Gastrocnemius medialis (tissue), 4 donors: ENCODE measurements around the gene CTBP2. TPM values are rescaled to one million over a fixed set of nuclear protein-coding genes. Genes with fewer than 3 reads are reported as not detected.

ENCODE experiments used
- ATAC-seq, 2 donors: fragments of 150-250 bp; one replicate each; pipeline ENCODE4 v1.9.1; 2016
- DNase-seq, 2 donors: peaks; one replicate each; pipeline ENCODE4 v3.0.0-alpha.2; 2019
- H3K27ac ChIP-seq, 4 donors: fragments of 200-600 bp; sonication (generic); 1 replicate in 1 of 4; 2 replicates in 3 of 4; pipeline ENCODE4 v1.5.1; 2016 to 2018; ENCODE audit warnings: mild to moderate bottlenecking in 2 of 4, moderate library complexity in 1 of 4
- H3K27me3 ChIP-seq, 3 donors: fragments of 200-600 bp; sonication (generic) in 2 of 3; 1 replicate in 1 of 3; 2 replicates in 2 of 3; pipeline versions ENCODE4 v1.5.1 to v1.6.0; 2016 to 2019; ENCODE audit warnings: mild to moderate bottlenecking in 1 of 3, moderate library complexity in 1 of 3
- H3K36me3 ChIP-seq, 2 donors: fragments of 200-600 bp; sonication (generic) in 1 of 2; one replicate each; pipeline ENCODE4 v1.5.1; 2017 to 2018
- H3K4me1 ChIP-seq, 2 donors: fragments of 200-600 bp; sonication (generic) in 1 of 2; one replicate each; pipeline ENCODE4 v1.5.1; 2016 to 2017; ENCODE audit warnings: mild to moderate bottlenecking in 2 of 2
- H3K4me3 ChIP-seq, 4 donors: fragments of 200-600 bp; sonication (generic) in 3 of 4; 1 replicate in 1 of 4; 2 replicates in 3 of 4; pipeline ENCODE4 v1.5.1; 2016 to 2019; ENCODE audit warnings: mild to moderate bottlenecking in 2 of 4
- H3K9me3 ChIP-seq, 3 donors: fragments of 200-600 bp; sonication (generic) in 2 of 3; 1 replicate in 1 of 3; 2 replicates in 2 of 3; pipeline ENCODE4 v1.5.1; 2016 to 2019
- POLR2A ChIP-seq, 2 donors: fragments of 450-650 bp; IDR thresholded peaks; one replicate each; pipeline ENCODE4 v1.6.1; 2017; ENCODE audit warnings: antibody characterized with exemption in 2 of 2, mild to moderate bottlenecking in 2 of 2, moderate library complexity in 2 of 2
- in situ Hi-C, 4 donors: fragments of 200-750 bp; cut with MboI; loops; one replicate each; pipeline versions ENCODE4 v1.15.0 to v1.8.0; 2017; ENCODE audit warnings: low sequenced_read_pairs in 4 of 4
- intact Hi-C: fragments of 100-400 bp; cut with DNase I; formaldehyde crosslinking; loops from one replicate; pipeline ENCODE4 v1.15.1; 2023; ENCODE audit warnings: low total_unique reads
- total RNA-seq, 4 donors: library from RNA; depleted of rRNA; stranded (reverse); fragments of >200 nt; gene quantifications; one replicate each; pipeline versions ENCODE4 v1.1.0 to v1.2.3, GENCODE V29; 2016
- TF ChIP-seq, protein P1 (sequence below), 5 experiments: fragments of 450-650 bp in 3 of 5; fragments of 200-600 bp in 2 of 5; sonication (generic) in 2 of 5; IDR thresholded peaks in 4 of 5; conservative IDR thresholded peaks in 1 of 5; 1 replicate in 4 of 5; 2 replicates in 1 of 5; pipeline ENCODE4 v1.5.1; 2016 to 2019; ENCODE audit warnings: antibody characterized with exemption in 5 of 5, mild to moderate bottlenecking in 3 of 5, moderate library complexity in 3 of 5

The CTBP2 gene
- total RNA-seq, 4 donors from 2014 or later = 13.9 to 36.7 (median 21.1) TPM

- peaks cover 0 to 5% of the 10 kb centered on the region in 2 donors for H3K36me3 ChIP-seq
- peaks cover 64 to 77% of the 10 kb centered on the region in 2 donors for H3K4me1 ChIP-seq
- no peak for TF ChIP-seq POLR2A (IDR thresholded peaks at IDR 0.05)
- TF ChIP-seq, protein P1, sequence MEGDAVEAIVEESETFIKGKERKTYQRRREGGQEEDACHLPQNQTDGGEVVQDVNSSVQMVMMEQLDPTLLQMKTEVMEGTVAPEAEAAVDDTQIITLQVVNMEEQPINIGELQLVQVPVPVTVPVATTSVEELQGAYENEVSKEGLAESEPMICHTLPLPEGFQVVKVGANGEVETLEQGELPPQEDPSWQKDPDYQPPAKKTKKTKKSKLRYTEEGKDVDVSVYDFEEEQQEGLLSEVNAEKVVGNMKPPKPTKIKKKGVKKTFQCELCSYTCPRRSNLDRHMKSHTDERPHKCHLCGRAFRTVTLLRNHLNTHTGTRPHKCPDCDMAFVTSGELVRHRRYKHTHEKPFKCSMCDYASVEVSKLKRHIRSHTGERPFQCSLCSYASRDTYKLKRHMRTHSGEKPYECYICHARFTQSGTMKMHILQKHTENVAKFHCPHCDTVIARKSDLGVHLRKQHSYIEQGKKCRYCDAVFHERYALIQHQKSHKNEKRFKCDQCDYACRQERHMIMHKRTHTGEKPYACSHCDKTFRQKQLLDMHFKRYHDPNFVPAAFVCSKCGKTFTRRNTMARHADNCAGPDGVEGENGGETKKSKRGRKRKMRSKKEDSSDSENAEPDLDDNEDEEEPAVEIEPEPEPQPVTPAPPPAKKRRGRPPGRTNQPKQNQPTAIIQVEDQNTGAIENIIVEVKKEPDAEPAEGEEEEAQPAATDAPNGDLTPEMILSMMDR (IDR thresholded peaks at IDR 0.05 in 4 of 5, conservative IDR thresholded peaks at IDR 0.05 in 1 of 5) = no peak
- no peak overlapping the region for H3K4me3 ChIP-seq
- DNase-seq (peak in 1 of 2 donors; percentile 9), ATAC-seq (no peak)
- H3K27me3 ChIP-seq = no peaks in the 10 kb centered on the region
- in situ Hi-C loops (no loop called here), intact Hi-C loops (no loop called here)
- no peaks in the 10 kb centered on the region for H3K9me3 ChIP-seq
- H3K27ac ChIP-seq = no peak overlapping the region
These were observed 24.7 kb downstream of the CTBP2 start for GRCh38 chr10:125135771-125136035.

DNA sequence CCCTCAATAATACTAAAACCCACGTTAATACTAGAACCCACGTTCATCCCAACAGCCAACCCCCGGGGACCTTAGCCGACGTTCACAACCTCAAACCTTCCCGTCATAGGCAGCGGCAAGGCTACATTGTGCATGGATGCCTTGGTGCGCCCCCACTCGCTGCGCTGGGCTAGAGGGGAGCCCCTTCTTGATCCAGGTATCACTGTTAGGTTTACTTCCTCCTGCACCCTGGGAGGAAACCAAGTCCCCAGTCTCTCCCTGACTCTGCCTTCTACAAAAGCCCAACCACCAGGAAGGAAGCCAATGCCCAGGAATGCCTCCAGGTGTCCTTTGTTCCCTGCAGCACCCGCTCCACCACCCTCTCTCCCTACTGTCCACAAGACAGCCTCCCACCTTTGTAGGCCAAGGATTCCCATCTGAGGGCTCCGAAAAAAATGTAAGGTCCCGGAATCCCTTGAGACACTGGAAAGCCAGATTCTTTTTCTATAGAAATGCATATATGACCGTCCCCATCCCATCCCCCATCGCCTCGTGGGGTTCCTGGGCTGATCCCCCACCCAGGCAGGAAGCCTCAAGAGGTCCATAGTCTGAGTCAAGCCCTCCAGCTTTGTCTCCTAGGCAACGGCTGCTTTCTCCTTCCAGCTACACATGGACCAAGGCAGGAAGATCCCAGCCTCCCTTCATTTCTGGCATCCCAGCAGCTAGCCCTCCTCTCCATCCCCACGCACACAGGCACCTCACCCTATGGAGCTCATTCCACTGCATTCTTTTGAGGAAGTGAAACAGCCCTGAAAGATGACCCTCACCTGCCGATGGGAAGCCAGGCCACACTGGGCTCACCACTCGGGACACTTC, 25.2 kb downstream of the CTBP2 start:
- Histone ChIP-seq H3K4me3 (no peak overlapping the region), H3K27ac (no peak overlapping the region), H3K27me3 (no peaks in the 10 kb centered on the region), H3K4me1 (peaks cover 69 to 78% of the 10 kb centered on the region in 2 donors), H3K9me3 (no peaks in the 10 kb centered on the region), H3K36me3 (peaks cover 0 to 5% of the 10 kb centered on the region in 2 donors)
- in situ Hi-C loops = no loop called here
- DNase-seq (peak in 1 of 2 donors; percentile 6), ATAC-seq (no peak)
- intact Hi-C loops = no loop called here
- TF ChIP-seq POLR2A (IDR thresholded peaks at IDR 0.05) = no peak
- TF ChIP-seq, protein P1 (IDR thresholded peaks at IDR 0.05 in 4 of 5, conservative IDR thresholded peaks at IDR 0.05 in 1 of 5) = no peak

- DNase-seq (peak in 1 of 2 donors; percentile 10), ATAC-seq (no peak)
- peak overlapping the region; percentile 43 to 97 (median 94) for H3K27ac ChIP-seq
- H3K4me3 ChIP-seq = no peak overlapping the region
- in situ Hi-C loops (no loop called here), intact Hi-C loops (no loop called here)
- no peaks in the 10 kb centered on the region for H3K9me3 ChIP-seq
- peaks cover 76 to 78% of the 10 kb centered on the region in 2 donors for H3K4me1 ChIP-seq
- no peaks in the 10 kb centered on the region for H3K27me3 ChIP-seq
- TF ChIP-seq POLR2A (IDR thresholded peaks at IDR 0.05) = no peak
- TF ChIP-seq, protein P1 (IDR thresholded peaks at IDR 0.05 in 4 of 5, conservative IDR thresholded peaks at IDR 0.05 in 1 of 5) = no peak
- H3K36me3 ChIP-seq = peaks cover 0 to 5% of the 10 kb centered on the region in 2 donors
These were observed 25.9 kb downstream of the CTBP2 start for GRCh38 chr10:125134483-125134848.

GRCh38 chr10:125133696-125134482, 26.5 kb downstream of the CTBP2 start:
- Histone ChIP-seq H3K4me1 (peaks cover 82 to 83% of the 10 kb centered on the region in 2 donors), H3K9me3 (no peaks in the 10 kb centered on the region), H3K4me3 (no peak overlapping the region), H3K27ac (peak overlapping the region; percentile 91 to 97 (median 97)), H3K27me3 (no peaks in the 10 kb centered on the region), H3K36me3 (peaks cover 0 to 5% of the 10 kb centered on the region in 2 donors)
- in situ Hi-C loops = no loop called here
- DNase-seq (peak in 1 of 2 donors; percentile 10), ATAC-seq (no peak)
- intact Hi-C loops = no loop called here
- TF ChIP-seq, protein P1 (IDR thresholded peaks at IDR 0.05 in 4 of 5, conservative IDR thresholded peaks at IDR 0.05 in 1 of 5) = no peak
- TF ChIP-seq POLR2A (IDR thresholded peaks at IDR 0.05) = no peak
